Activated B cell treated with CpG ODN at 0.5 μM for 24 hours (primary cell): ENCODE results near the gene C3orf20. TPM values are rescaled to one million over a fixed set of nuclear protein-coding genes. Genes with fewer than 3 reads are reported as not detected.
A peak's percentile ranks its signal among the peaks of the same experiment; 100 is the strongest.
"Not testable (repeated sequence)": the region's sequence is repeated elsewhere in the genome, so short reads cannot be mapped to it uniquely, and the experiment has no call there.

Source experiments
- ATAC-seq: fragments of 200-7000 bp; cut with Tn5 transposase; one replicate; pipeline ENCODE4 v1.10.0; 2021; ENCODE audit warnings: low read depth, mild to moderate bottlenecking, moderate library complexity
- CTCF ChIA-PET: fragments of 350-600 bp; sonication (Branson Sonifier 250); formaldehyde crosslinking; loops from one replicate; lab custom pipeline; 2021; ENCODE audit warnings: antibody characterized with exemption; lab: Charles Lee
- POLR2A ChIA-PET: fragments of 350-600 bp; sonication (Branson Sonifier 250); formaldehyde crosslinking; loops from one replicate; lab custom pipeline; 2021; ENCODE audit warnings: antibody characterized with exemption; lab: Charles Lee
- DNase-seq: peaks from one replicate; pipeline ENCODE4 v3.0.0; 2022
- H3K27ac Mint-ChIP-seq: one replicate; pipeline ENCODE4 v1.8.0; 2020; ENCODE audit warnings: mixed read lengths
- H3K27me3 Mint-ChIP-seq: one replicate; pipeline ENCODE4 v1.8.0; 2021; ENCODE audit warnings: mixed read lengths
- H3K36me3 Mint-ChIP-seq: one replicate; pipeline ENCODE4 v1.8.0; 2021; ENCODE audit warnings: low read depth, mixed read lengths
- H3K4me1 Mint-ChIP-seq: one replicate; pipeline ENCODE4 v1.8.0; 2021; ENCODE audit warnings: mixed read lengths
- H3K4me3 Mint-ChIP-seq: one replicate; pipeline ENCODE4 v1.8.0; 2020; ENCODE audit warnings: mild to moderate bottlenecking, mixed read lengths
- H3K9me3 Mint-ChIP-seq: one replicate; pipeline ENCODE4 v1.8.0; 2020; ENCODE audit warnings: mixed read lengths
- CTCF ChIP-seq: fragments of 200-600 bp; IDR thresholded peaks from one replicate; pipeline ENCODE4 v1.8.0; 2022; ENCODE audit warnings: antibody characterized with exemption, mild to moderate bottlenecking
- intact Hi-C: fragments of 100-400 bp; cut with micrococcal nuclease; formaldehyde crosslinking; loops from one replicate; pipeline ENCODE4 v1.15.1; 2024
- total RNA-seq: library from RNA; stranded (reverse); gene quantifications from 2 replicates; pipeline ENCODE4 v1.2.3, GENCODE V29; 2022

The C3orf20 gene
- total RNA-seq, 1 donor from 2014 or later = 0.16 TPM

- peak overlapping the region; percentile 93 for H3K27ac Mint-ChIP-seq
- H3K9me3 Mint-ChIP-seq = no peaks in the 10 kb centered on the region
- ChIA-PET CTCF (no interaction called here), POLR2A (interaction anchor here (0.6 to 3.5 kb wide), 7 partner anchors 9 to 1986 kb away, joined by 3 to 28 read pairs (median 6); partner anchors contain the start of genes LSM3, MRPS25, NR2C2 and RAF1)
- no peaks in the 10 kb centered on the region for H3K27me3 Mint-ChIP-seq
- intact Hi-C loops = loop anchor here (2.0 to 10.0 kb wide), 4 partner anchors 753 to 1985 kb away; partner anchors contain the start of genes BTD, DPH3, HACL1 and OXNAD1
- H3K4me1 Mint-ChIP-seq = peaks cover 34% of the 10 kb centered on the region
- H3K36me3 Mint-ChIP-seq = peaks cover 22% of the 10 kb centered on the region
- DNase-seq (no peak), ATAC-seq (no peak)
- no peak for TF ChIP-seq CTCF
- H3K4me3 Mint-ChIP-seq = peak overlapping the region; percentile 95
Observed at GRCh38 chr3:14650193-14650592, 24.7 kb upstream of the C3orf20 start.

DNA sequence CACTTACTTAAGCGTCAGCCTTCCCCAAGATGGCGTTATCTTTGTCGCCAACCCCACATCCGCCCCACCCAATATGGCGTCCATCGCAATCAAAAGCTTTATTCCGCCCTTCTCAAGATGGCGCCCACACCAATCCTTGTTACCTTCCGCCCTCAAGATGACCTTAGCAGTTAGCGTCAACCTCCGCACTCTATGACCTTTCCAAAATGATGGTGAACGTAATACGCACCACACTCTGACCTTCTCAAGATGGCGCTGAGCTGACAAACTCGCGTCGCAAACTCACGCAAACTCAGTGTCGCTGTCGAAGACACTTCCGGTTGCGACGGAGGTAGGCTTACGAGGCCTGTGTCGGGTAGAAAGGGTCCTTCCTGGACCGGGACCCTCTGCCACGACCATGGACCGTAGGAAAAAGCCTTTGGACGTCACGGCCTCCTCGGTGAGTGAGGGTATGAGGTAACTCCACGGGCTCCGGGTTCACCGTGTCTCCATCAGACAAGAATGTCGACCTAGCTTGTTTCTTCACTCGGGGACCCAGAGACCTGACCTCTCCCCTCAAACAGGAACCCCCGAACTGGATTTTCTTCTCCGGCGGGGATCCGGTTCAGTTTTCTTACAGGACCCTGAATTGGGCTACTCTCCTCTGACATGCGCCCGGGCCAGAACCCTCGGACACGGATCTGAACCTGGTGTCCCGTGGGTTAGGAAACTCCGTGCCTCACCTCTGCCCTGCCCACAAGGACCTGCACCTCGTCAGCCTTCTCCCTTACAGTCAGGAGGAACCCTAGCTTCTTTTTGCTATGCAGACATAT is 23.3 kb upstream of the C3orf20 start, which contains the start of gene CCDC174:
CCDC174 (plus strand) TSS at position 323 of the 812 bp plus-strand sequence; CDS start at position 398, 75 bp downstream.
- DNase-seq = peak; percentile 86
- H3K9me3 Mint-ChIP-seq = no peaks in the 10 kb centered on the region
- no peaks in the 10 kb centered on the region for H3K27me3 Mint-ChIP-seq
- H3K4me1 Mint-ChIP-seq = peaks cover 34% of the 10 kb centered on the region
- intact Hi-C loops = loop anchor here (1.0 to 10.0 kb wide), 11 partner anchors 219 to 1987 kb away; partner anchors contain the start of genes BTD, CAPN7, DPH3 and HACL1
- POLR2A ChIA-PET = interaction anchor here (0.5 to 3.5 kb wide), 17 partner anchors 9 to 1987 kb away, joined by 3 to 28 read pairs (median 6); partner anchors contain the start of genes BTD, CHCHD4, HACL1 and LSM3
- H3K27ac Mint-ChIP-seq = peak within 1 kb of the TSS; percentile 93
- H3K36me3 Mint-ChIP-seq = peaks cover 36% of the 10 kb centered on the region
- no peak for TF ChIP-seq CTCF
- peak; percentile 97 for ATAC-seq
- peak within 1 kb of the TSS; percentile 95 for H3K4me3 Mint-ChIP-seq
- CTCF ChIA-PET = interaction anchor here (0.7 to 1.5 kb wide), 3 partner anchors 270 to 755 kb away, joined by 3 to 5 read pairs (median 4); no protein-coding TSS in a partner anchor

GRCh38 chr3:14652360-14652907 is 22.5 kb upstream of the C3orf20 start:
- H3K4me1 Mint-ChIP-seq = peaks cover 34% of the 10 kb centered on the region
- intact Hi-C loops = loop anchor here (10.0 kb wide), 1 partner anchor 1612 kb away; the partner anchor contains the start of genes DPH3 and OXNAD1
- peak overlapping the region; percentile 95 for H3K4me3 Mint-ChIP-seq
- ATAC-seq, DNase-seq, H3K9me3 Mint-ChIP-seq, H3K27me3 Mint-ChIP-seq: not testable (repeated sequence)
- ChIA-PET POLR2A (interaction anchor here (0.5 to 3.5 kb wide), 9 partner anchors 16 to 949 kb away, joined by 3 to 28 read pairs (median 6); partner anchors contain the start of genes BTD, CHCHD4, HACL1 and LSM3), CTCF (interaction anchor here (0.7 to 1.5 kb wide), 3 partner anchors 242 to 756 kb away, joined by 3 to 5 read pairs (median 4); no protein-coding TSS in a partner anchor)
- H3K27ac Mint-ChIP-seq = peak overlapping the region; percentile 93
- H3K36me3 Mint-ChIP-seq = peaks cover 44% of the 10 kb centered on the region

- Mint-ChIP-seq H3K4me1 (peaks cover 15% of the 10 kb centered on the region), H3K27me3 (no peaks in the 10 kb centered on the region), H3K9me3 (no peaks in the 10 kb centered on the region), H3K27ac (no peak overlapping the region), H3K4me3 (no peak overlapping the region), H3K36me3 (peaks cover 83% of the 10 kb centered on the region)
- intact Hi-C loops = loop anchor here (10.0 kb wide), 1 partner anchor 1607 kb away; the partner anchor contains the start of genes DPH3 and OXNAD1
- ChIA-PET POLR2A (no interaction called here), CTCF (no interaction called here)
- DNase-seq (no peak), ATAC-seq (no peak)
- TF ChIP-seq CTCF = no peak
Observed at GRCh38 chr3:14657579-14657978, 17.4 kb upstream of the C3orf20 start.

DNA sequence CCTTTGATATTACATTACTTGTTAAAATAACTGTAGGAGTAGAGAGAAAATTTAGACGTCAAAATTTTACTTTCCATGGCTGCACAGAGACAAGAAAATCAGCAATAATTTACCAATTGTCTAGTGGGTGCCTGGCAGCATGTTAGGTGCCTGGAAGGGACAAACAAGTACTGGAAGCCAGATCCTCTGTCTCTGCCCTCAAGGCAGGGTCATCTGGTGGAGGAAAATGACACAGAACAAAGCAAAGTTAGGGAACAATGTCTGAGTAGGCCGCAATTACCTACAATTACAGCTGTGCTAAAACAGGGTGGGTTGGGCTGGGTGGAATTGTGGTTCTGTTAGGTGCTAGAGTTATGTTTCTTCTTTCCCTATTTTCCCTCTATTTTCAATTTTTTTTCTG is 16.0 kb upstream of the C3orf20 start:
- CTCF ChIA-PET = no interaction called here
- POLR2A ChIA-PET = no interaction called here
- Mint-ChIP-seq H3K36me3 (peaks cover 94% of the 10 kb centered on the region), H3K4me3 (no peak overlapping the region), H3K9me3 (no peaks in the 10 kb centered on the region), H3K4me1 (peaks cover 1% of the 10 kb centered on the region), H3K27ac (no peak overlapping the region), H3K27me3 (no peaks in the 10 kb centered on the region)
- ATAC-seq (no peak), DNase-seq (no peak)
- intact Hi-C loops = loop anchor here (10.0 kb wide), 1 partner anchor 1606 kb away; the partner anchor contains the start of genes DPH3 and OXNAD1
- TF ChIP-seq CTCF = no peak
